DND-41 (cell line): ENCODE measurements around the gene TSC22D1.

Experiments
- ATAC-seq: fragments of 200-7000 bp; cut with Tn5 transposase; 3 replicates; pipeline ENCODE4 v1.9.1; 2021; ENCODE audit warnings: low read depth; ENCODE audit not compliant: insufficient read depth
- DNase-seq: peaks from one replicate; pipeline ENCODE4 v3.0.0-alpha.2; 2020
- H2AFZ ChIP-seq: 2 replicates; pipeline ENCODE4 v1.6.0; 2012; ENCODE audit warnings: low read depth, low read length
- H3K27ac ChIP-seq: 2 replicates; pipeline ENCODE4 v1.5.1; 2012; ENCODE audit warnings: low read length, inconsistent platforms
- H3K27me3 ChIP-seq: fragments of 200-600 bp; sonication (generic); 2 replicates; pipeline ENCODE4 v1.6.0; 2012; ENCODE audit warnings: low read length, mild to moderate bottlenecking, inconsistent platforms; ENCODE audit not compliant: insufficient read depth, poor library complexity
- H3K36me3 ChIP-seq: 2 replicates; pipeline ENCODE4 v1.5.1; 2012; ENCODE audit warnings: low read length, inconsistent platforms; ENCODE audit not compliant: insufficient read depth
- H3K4me1 ChIP-seq: 2 replicates; pipeline ENCODE4 v1.5.1; 2012; ENCODE audit warnings: mild to moderate bottlenecking, low read length; ENCODE audit not compliant: insufficient read depth
- H3K4me2 ChIP-seq: 2 replicates; pipeline ENCODE4 v1.6.0; 2012; ENCODE audit warnings: mild to moderate bottlenecking, moderate library complexity, low read length, inconsistent platforms; ENCODE audit not compliant: insufficient read depth
- H3K4me3 ChIP-seq, 2 experiments: fragments of 200-600 bp in 1 of 2; shearing (Covaris generic) in 1 of 2; 2 replicates each; pipeline ENCODE4 v1.5.1; 2012 to 2016; ENCODE audit warnings: inconsistent platforms in 2 of 2, low read length in 2 of 2, mild to moderate bottlenecking in 2 of 2, low read depth in 1 of 2, moderate library complexity in 1 of 2
- H3K79me2 ChIP-seq: 2 replicates; pipeline ENCODE4 v1.6.0; 2012; ENCODE audit warnings: low read length, inconsistent platforms; ENCODE audit not compliant: insufficient read depth
- H3K9ac ChIP-seq: 2 replicates; pipeline ENCODE4 v1.6.0; 2012; ENCODE audit warnings: low read depth, mild to moderate bottlenecking, inconsistent platforms, low read length, moderate library complexity
- H3K9me3 ChIP-seq: 2 replicates; pipeline ENCODE4 v1.5.1; 2012; ENCODE audit warnings: low read length, moderate library complexity, mild to moderate bottlenecking, inconsistent platforms; ENCODE audit not compliant: insufficient read depth, severe bottlenecking
- H4K20me1 ChIP-seq: 2 replicates; pipeline ENCODE4 v1.6.0; 2012; ENCODE audit warnings: low read length; ENCODE audit not compliant: insufficient read depth
- CTCF ChIP-seq: IDR thresholded peaks from 2 replicates; pipeline ENCODE4 v1.5.1; 2012; ENCODE audit warnings: borderline replicate concordance, low read length, moderate library complexity, mild to moderate bottlenecking; ENCODE audit not compliant: poor library complexity, severe bottlenecking; ENCODE audit errors: extremely low read depth
- EZH2 ChIP-seq: IDR thresholded peaks from 3 replicates; pipeline ENCODE4 v1.6.1; 2012; ENCODE audit warnings: borderline replicate concordance, low read depth, mild to moderate bottlenecking, moderate library complexity, low read length, inconsistent platforms; ENCODE audit not compliant: severe bottlenecking

TSC22D1 gene

GRCh38 chr13:44523146-44524015 lies 52.7 kb downstream of the TSC22D1 start:
- Histone ChIP-seq H3K4me3 (no peak overlapping the region), H3K79me2 (no peaks in the 10 kb centered on the region), H3K36me3 (no peaks in the 10 kb centered on the region), H3K4me1 (no peaks in the 10 kb centered on the region), H3K9me3 (no peaks in the 10 kb centered on the region), H3K9ac (no peak overlapping the region), H3K4me2 (no peak overlapping the region), H3K27ac (no peak overlapping the region), H2AFZ (no peak overlapping the region), H3K27me3 (no peaks in the 10 kb centered on the region), H4K20me1 (no peaks in the 10 kb centered on the region)
- TF ChIP-seq EZH2: no peak
- no peak for TF ChIP-seq CTCF
- ATAC-seq (no peak), DNase-seq (no peak)

GRCh38 chr13:44519642-44520041 lies 56.5 kb downstream of the TSC22D1 start:
- DNase-seq (no peak), ATAC-seq (no peak)
- Histone ChIP-seq H3K9ac (no peak overlapping the region), H2AFZ (no peak overlapping the region), H4K20me1 (no peaks in the 10 kb centered on the region), H3K27ac (no peak overlapping the region), H3K27me3 (no peaks in the 10 kb centered on the region), H3K9me3 (no peaks in the 10 kb centered on the region), H3K79me2 (no peaks in the 10 kb centered on the region), H3K36me3 (no peaks in the 10 kb centered on the region), H3K4me3 (no peak overlapping the region), H3K4me1 (peaks cover 2% of the 10 kb centered on the region; the same call in 1 of the 2 replicates), H3K4me2 (no peak overlapping the region)
- TF ChIP-seq CTCF: no peak
- no peak for TF ChIP-seq EZH2

- peaks cover 11% of the 10 kb centered on the region; the same call in 1 of the 2 replicates for H3K4me1 ChIP-seq
- no peaks in the 10 kb centered on the region for H3K36me3 ChIP-seq
- no peak overlapping the region for H2AFZ ChIP-seq
- DNase-seq (no peak), ATAC-seq (no peak)
- no peak overlapping the region for H3K27ac ChIP-seq
- no peaks in the 10 kb centered on the region for H3K9me3 ChIP-seq
- no peak overlapping the region for H3K9ac ChIP-seq
- no peak overlapping the region for H3K4me2 ChIP-seq
- no peak overlapping the region for H3K4me3 ChIP-seq
- H4K20me1 ChIP-seq: no peaks in the 10 kb centered on the region
- no peaks in the 10 kb centered on the region for H3K27me3 ChIP-seq
- TF ChIP-seq EZH2 (no peak), CTCF (no peak)
- no peaks in the 10 kb centered on the region for H3K79me2 ChIP-seq
Measured at GRCh38 chr13:44516771-44517170, 59.4 kb downstream of the TSC22D1 start.
